Sigmoid colon (tissue), 4 donors: ENCODE results near the gene GCH1.

Experiments
- POLR2A ChIP-seq, 2 donors: fragments of 450-650 bp; IDR thresholded peaks; one replicate each; pipeline ENCODE4 v1.6.1; 2016; ENCODE audit warnings: antibody characterized with exemption in 2 of 2, mild to moderate bottlenecking in 2 of 2, moderate library complexity in 2 of 2
- POLR2AphosphoS5 ChIP-seq, 4 donors: sonication (generic); formaldehyde crosslinking; IDR thresholded peaks; one replicate each; pipeline ENCODE4 v1.6.1; 2017; ENCODE audit warnings: antibody characterized with exemption in 4 of 4
- TF ChIP-seq, protein P1 (sequence below), 4 experiments: fragments of 450-650 bp in 3 of 4; fragments of 200-600 bp in 1 of 4; IDR thresholded peaks; one replicate each; pipeline ENCODE4 v1.5.1; 2016 to 2019; ENCODE audit warnings: antibody characterized with exemption in 4 of 4, mild to moderate bottlenecking in 3 of 4, moderate library complexity in 2 of 4

DNA sequence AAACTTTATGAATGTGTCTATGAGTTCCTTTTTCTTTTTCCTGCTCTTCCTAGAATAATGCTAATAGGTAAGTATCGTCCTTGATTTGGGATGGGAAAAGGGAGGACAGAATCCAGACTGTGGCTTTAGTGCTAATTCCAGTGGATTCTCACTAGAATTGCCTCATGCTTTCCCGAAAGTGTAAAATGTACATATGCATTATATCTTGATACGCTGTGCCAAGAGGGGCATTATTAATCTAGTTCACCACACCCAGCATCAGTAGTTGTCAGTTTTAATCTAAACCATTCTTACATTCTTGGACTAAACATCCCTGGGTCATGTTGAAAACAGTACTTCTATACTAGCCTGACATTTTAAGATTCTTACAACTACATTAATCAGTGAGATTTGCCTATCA lies 49.3 kb downstream of the GCH1 start:
- TF ChIP-seq POLR2AphosphoS5 (IDR thresholded peaks at IDR 0.05) (no peak), POLR2A (IDR thresholded peaks at IDR 0.05) (no peak)
- TF ChIP-seq, protein P1, sequence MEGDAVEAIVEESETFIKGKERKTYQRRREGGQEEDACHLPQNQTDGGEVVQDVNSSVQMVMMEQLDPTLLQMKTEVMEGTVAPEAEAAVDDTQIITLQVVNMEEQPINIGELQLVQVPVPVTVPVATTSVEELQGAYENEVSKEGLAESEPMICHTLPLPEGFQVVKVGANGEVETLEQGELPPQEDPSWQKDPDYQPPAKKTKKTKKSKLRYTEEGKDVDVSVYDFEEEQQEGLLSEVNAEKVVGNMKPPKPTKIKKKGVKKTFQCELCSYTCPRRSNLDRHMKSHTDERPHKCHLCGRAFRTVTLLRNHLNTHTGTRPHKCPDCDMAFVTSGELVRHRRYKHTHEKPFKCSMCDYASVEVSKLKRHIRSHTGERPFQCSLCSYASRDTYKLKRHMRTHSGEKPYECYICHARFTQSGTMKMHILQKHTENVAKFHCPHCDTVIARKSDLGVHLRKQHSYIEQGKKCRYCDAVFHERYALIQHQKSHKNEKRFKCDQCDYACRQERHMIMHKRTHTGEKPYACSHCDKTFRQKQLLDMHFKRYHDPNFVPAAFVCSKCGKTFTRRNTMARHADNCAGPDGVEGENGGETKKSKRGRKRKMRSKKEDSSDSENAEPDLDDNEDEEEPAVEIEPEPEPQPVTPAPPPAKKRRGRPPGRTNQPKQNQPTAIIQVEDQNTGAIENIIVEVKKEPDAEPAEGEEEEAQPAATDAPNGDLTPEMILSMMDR (IDR thresholded peaks at IDR 0.05), result no peak
